IgD-negative memory B cell (primary cell): Measurements from ENCODE around the gene KRTAP10-6. TPM values are rescaled to one million over a fixed set of nuclear protein-coding genes. Genes with fewer than 3 reads are reported as not detected.
"Not testable (repeated sequence)": the region's sequence is repeated elsewhere in the genome, so short reads cannot be mapped to it uniquely, and the experiment has no call there.

ENCODE experiments used
- H3K27ac Mint-ChIP-seq, 3 donors: one replicate each; pipeline ENCODE4 v1.8.0; 2020 to 2022; ENCODE audit warnings: mild to moderate bottlenecking in 3 of 3, mixed read lengths in 3 of 3, moderate library complexity in 1 of 3
- H3K27me3 Mint-ChIP-seq: one replicate; pipeline ENCODE4 v1.8.0; 2021; ENCODE audit warnings: mixed read lengths
- H3K36me3 Mint-ChIP-seq: one replicate; pipeline ENCODE4 v1.8.0; 2020; ENCODE audit warnings: mild to moderate bottlenecking, mixed read lengths
- H3K4me1 Mint-ChIP-seq, 3 donors: one replicate each; pipeline ENCODE4 v1.8.0; 2020 to 2022; ENCODE audit warnings: mixed read lengths in 3 of 3, mild to moderate bottlenecking in 1 of 3
- H3K4me3 Mint-ChIP-seq, 4 donors: one replicate each; pipeline ENCODE4 v1.8.0; 2020 to 2022; ENCODE audit warnings: mild to moderate bottlenecking in 4 of 4, mixed read lengths in 4 of 4, moderate library complexity in 3 of 4
- H3K9me3 Mint-ChIP-seq, 3 donors: one replicate each; pipeline ENCODE4 v1.8.0; 2020 to 2021; ENCODE audit warnings: mixed read lengths in 3 of 3, mild to moderate bottlenecking in 1 of 3
- polyA plus RNA-seq: library from polyadenylated mRNA; unstranded; fragments of 300-500 nt; fragmentation: Illumina TruSeq; gene quantifications from one replicate; pipeline ENCODE4 v1.2.3, GENCODE V29; 2021

KRTAP10-6 gene
- polyA plus RNA-seq, 1 donor from 2014 or later, result not detected

GRCh38 chr21:44612669-44613229 is 20.4 kb upstream of the KRTAP10-6 start:
- Mint-ChIP-seq H3K9me3 (peaks cover 5 to 26% (median 17%) of the 10 kb centered on the region in 3 donors), H3K27me3 (peaks cover 3% of the 10 kb centered on the region), H3K27ac (no peak overlapping the region), H3K36me3 (no peaks in the 10 kb centered on the region), H3K4me3 (peak overlapping the region in 1 of 4 donors; percentile 64), H3K4me1 (no peaks in the 10 kb centered on the region)

DNA sequence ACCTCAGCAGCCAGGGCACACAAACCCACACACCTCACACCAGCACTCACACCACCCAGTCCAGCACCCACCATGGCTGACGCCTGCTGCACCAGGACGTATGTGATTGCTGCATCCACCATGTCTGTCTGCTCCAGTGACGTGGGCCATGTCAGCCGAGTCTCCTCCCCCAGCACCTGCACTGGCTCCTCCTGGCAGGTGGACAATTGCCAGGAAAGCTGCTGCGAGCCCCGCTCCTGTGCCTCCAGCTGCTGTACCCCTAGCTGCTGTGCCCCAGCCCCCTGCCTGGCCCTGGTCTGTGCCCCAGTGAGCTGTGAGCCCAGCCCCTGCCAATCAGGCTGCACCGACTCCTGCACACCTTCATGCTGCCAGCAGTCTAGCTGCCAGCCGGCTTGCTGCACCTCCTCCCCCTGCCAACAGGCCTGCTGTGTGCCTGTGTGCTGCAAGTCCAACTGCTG is 19.8 kb upstream of the KRTAP10-6 start, which contains the start of gene KRTAP10-8:
Gene KRTAP10-8 (plus strand): TSS at position 51 of the 458 bp plus-strand sequence. CDS start 22 bp downstream, at position 73.
- Mint-ChIP-seq H3K27me3 (peaks cover 4% of the 10 kb centered on the region), H3K9me3 (peaks cover 6 to 27% (median 17%) of the 10 kb centered on the region in 3 donors), H3K4me3 (no peak within 1 kb of the TSS)

DNA sequence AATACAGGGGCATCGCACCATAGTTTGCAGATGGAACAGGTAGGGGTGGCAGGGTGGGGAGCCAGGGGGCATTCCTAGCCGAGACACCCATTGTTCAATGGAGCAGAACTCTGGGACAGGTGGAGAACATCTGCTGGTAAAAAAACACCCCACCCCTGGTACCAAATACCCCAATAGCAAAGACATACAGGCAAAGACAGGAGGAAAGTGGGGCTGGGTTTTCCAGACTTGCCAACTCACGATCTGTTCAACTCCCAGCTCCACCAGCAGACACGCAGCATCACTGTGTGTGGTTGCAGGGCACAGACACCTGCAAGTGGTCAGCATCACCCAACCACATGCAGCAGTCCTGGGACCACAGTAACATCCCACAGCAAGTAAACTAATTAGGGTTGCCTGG is 19.2 kb upstream of the KRTAP10-6 start:
- Mint-ChIP-seq H3K27ac (no peak overlapping the region), H3K27me3 (peaks cover 7% of the 10 kb centered on the region), H3K36me3 (no peaks in the 10 kb centered on the region), H3K4me1 (no peaks in the 10 kb centered on the region), H3K9me3 (peaks cover 8 to 27% (median 18%) of the 10 kb centered on the region in 3 donors), H3K4me3 (no peak overlapping the region)

More for the DNA sequence above, 19.8 kb upstream of the KRTAP10-6 start, which contains the start of gene KRTAP10-8:
- Mint-ChIP-seq H3K36me3 (no peaks in the 10 kb centered on the region), H3K27ac (no peak within 1 kb of the TSS), H3K4me1 (no peaks in the 10 kb centered on the region)

- H3K27ac Mint-ChIP-seq, H3K27me3 Mint-ChIP-seq, H3K4me3 Mint-ChIP-seq, H3K36me3 Mint-ChIP-seq, H3K4me1 Mint-ChIP-seq: not testable (repeated sequence)
- peaks cover 10 to 27% (median 21%) of the 10 kb centered on the region in 3 donors for H3K9me3 Mint-ChIP-seq
Measured at GRCh38 chr21:44610157-44610843, 18.0 kb upstream of the KRTAP10-6 start.

DNA sequence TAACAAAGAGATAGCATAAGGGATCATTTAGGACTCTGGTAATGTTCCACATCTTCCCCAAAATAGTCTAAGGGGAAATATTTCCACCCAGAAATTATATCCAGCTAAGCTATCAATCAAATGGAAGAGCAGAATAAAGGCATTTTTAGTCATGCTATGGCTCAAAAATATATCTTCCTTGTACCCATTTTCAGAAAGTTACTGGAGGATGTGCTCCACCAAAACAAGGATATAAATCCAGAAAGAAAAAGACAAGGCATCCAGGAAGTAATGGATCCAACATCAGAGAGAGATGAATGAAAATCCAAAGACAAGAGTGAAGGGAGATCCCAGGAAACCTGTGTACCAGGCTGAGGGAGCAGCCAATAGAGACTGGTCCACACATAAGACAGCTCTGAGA is 16.9 kb upstream of the KRTAP10-6 start:
- H3K36me3 Mint-ChIP-seq, result no peaks in the 10 kb centered on the region
- H3K9me3 Mint-ChIP-seq, result peaks cover 12 to 32% (median 21%) of the 10 kb centered on the region in 3 donors
- peak overlapping the region in 1 of 3 donors; percentile 12 for H3K27ac Mint-ChIP-seq
- H3K4me1 Mint-ChIP-seq, result no peaks in the 10 kb centered on the region
- peak overlapping the region in 1 of 4 donors; percentile 38 for H3K4me3 Mint-ChIP-seq
- peaks cover 12% of the 10 kb centered on the region for H3K27me3 Mint-ChIP-seq

DNA sequence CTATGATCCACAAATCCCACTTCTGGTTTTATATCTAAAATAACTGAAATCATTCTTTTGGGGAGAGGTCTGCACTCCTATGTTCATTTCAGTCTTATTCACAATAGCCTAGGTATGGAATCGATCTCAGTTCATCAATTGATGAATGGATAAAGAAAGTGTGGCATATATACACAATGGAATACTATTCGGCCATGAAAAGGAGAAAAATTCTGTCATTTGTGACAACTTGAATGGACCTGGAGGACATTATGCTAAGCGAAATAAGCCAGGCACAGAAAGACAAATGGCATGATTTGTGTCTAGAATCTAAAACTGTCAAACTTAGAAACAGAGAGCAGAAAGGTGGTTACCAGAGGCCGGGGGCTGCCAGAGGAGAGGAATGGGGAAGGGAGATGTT is 14.2 kb upstream of the KRTAP10-6 start:
- Mint-ChIP-seq H3K36me3 (no peaks in the 10 kb centered on the region), H3K4me1 (peaks cover 0 to 1% (median 0%) of the 10 kb centered on the region in 3 donors), H3K27me3 (peaks cover 21% of the 10 kb centered on the region), H3K27ac (no peak overlapping the region), H3K9me3 (peaks cover 15 to 31% (median 19%) of the 10 kb centered on the region in 3 donors), H3K4me3 (no peak overlapping the region)

- H3K4me1 Mint-ChIP-seq, result peaks cover 0 to 1% (median 0%) of the 10 kb centered on the region in 3 donors
- H3K9me3 Mint-ChIP-seq, result peaks cover 5 to 15% (median 12%) of the 10 kb centered on the region in 3 donors
- no peak overlapping the region for H3K4me3 Mint-ChIP-seq
- H3K36me3 Mint-ChIP-seq, result no peaks in the 10 kb centered on the region
- H3K27ac Mint-ChIP-seq, result no peak overlapping the region
- peaks cover 24% of the 10 kb centered on the region for H3K27me3 Mint-ChIP-seq
Measured at GRCh38 chr21:44603911-44604310, 11.6 kb upstream of the KRTAP10-6 start.

DNA sequence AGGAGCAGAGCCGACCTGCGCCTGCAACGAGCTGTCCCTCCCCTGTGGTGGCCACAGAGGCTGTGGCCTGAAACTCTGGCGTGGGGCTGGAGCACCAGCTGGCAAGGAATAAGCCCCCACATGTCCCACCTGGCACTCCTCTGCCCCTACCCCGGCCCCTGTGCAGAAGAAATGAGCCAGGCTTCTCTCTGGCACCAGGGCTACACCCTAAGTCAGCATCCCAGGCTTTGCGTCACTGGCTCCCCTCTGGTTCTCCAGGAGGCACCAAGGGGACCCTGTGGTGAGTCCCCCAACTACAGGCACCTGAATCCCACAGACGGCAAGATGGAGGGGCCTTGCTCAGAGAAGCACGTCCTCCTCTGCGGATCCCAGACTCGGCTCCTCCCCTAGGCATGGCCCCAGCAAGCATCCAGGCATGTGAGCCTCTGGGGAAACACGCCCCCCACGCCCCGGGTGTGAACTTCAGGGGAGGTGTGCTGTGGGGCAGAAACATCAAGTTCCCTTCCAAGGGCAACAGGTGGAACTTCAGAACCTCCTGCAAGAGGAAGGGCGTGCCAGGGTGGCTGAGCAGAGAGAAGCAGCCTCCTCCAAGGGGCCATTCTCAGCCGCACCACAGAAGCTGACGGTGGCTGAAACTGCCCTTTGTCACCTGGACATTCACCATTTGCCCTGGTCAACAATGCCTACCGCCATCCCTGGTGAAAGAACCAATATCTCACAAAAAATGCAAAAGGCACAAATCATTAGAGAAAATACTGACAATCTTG is 11.0 kb upstream of the KRTAP10-6 start:
- Mint-ChIP-seq H3K4me3 (no peak overlapping the region), H3K27me3 (peaks cover 24% of the 10 kb centered on the region), H3K9me3 (peaks cover 4 to 18% (median 13%) of the 10 kb centered on the region in 3 donors), H3K27ac (no peak overlapping the region), H3K4me1 (peaks cover 0 to 1% (median 0%) of the 10 kb centered on the region in 3 donors), H3K36me3 (peaks cover 2% of the 10 kb centered on the region)

GRCh38 chr21:44602463-44602850 is 10.2 kb upstream of the KRTAP10-6 start:
- Mint-ChIP-seq H3K27ac (no peak overlapping the region), H3K36me3 (peaks cover 2% of the 10 kb centered on the region), H3K27me3 (peaks cover 24% of the 10 kb centered on the region), H3K4me1 (peaks cover 0 to 1% (median 0%) of the 10 kb centered on the region in 3 donors), H3K9me3 (peaks cover 4 to 11% (median 11%) of the 10 kb centered on the region in 3 donors), H3K4me3 (no peak overlapping the region)

GRCh38 chr21:44601596-44602462 is 9.5 kb upstream of the KRTAP10-6 start:
- Mint-ChIP-seq H3K27ac (no peak overlapping the region), H3K9me3 (peaks cover 4 to 11% (median 11%) of the 10 kb centered on the region in 3 donors), H3K4me3 (no peak overlapping the region), H3K27me3 (peaks cover 23% of the 10 kb centered on the region), H3K36me3 (peaks cover 2% of the 10 kb centered on the region), H3K4me1 (peaks cover 0 to 1% (median 0%) of the 10 kb centered on the region in 3 donors)

GRCh38 chr21:44601091-44601490 is 8.8 kb upstream of the KRTAP10-6 start:
- H3K27ac Mint-ChIP-seq, H3K4me3 Mint-ChIP-seq, H3K4me1 Mint-ChIP-seq, H3K36me3 Mint-ChIP-seq: not testable (repeated sequence)
- peaks cover 0 to 11% (median 7%) of the 10 kb centered on the region in 3 donors for H3K9me3 Mint-ChIP-seq
- H3K27me3 Mint-ChIP-seq, result peaks cover 17% of the 10 kb centered on the region

DNA sequence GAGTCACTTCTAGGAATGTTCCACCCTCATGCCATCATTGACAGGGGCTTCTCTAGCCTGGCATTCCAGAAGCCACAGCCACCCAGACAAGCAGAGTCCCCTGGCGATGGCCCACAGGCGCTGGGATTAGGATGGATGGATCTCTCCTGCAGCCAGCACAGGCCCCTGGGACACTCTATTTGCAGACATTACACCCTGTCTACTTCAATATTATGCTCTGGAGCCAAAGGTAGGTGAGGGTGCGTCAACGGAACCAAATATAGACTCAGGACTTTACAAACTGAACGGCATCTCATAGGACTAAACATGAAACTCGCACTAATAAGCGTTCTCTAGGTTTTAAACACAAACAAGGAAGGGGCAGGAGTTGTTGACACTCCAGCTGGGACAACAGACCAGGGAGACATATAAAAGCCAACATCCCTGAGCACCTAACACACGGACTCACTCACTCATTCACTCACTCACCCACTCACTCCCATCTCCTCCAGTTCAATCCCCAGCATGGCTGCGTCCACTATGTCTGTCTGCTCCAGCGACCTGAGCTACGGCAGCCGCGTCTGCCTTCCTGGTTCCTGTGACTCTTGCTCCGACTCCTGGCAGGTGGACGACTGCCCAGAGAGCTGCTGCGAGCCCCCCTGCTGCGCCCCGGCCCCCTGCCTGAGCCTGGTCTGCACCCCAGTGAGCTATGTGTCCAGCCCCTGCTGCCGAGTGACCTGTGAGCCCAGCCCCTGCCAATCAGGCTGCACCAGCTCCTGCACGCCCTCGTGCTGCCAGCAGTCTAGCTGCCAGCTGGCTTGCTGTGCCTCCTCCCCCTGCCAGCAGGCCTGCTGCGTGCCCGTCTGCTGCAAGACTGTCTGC is 8.0 kb upstream of the KRTAP10-6 start, which contains the start of gene KRTAP10-7:
Gene KRTAP10-7 (plus strand): TSS at position 480 of the 861 bp plus-strand sequence. CDS start 25 bp downstream, at position 505.
- not testable (repeated sequence) for H3K27ac Mint-ChIP-seq, H3K4me3 Mint-ChIP-seq, H3K36me3 Mint-ChIP-seq, H3K4me1 Mint-ChIP-seq
- H3K27me3 Mint-ChIP-seq, result peaks cover 17% of the 10 kb centered on the region
- peaks cover 0 to 11% (median 7%) of the 10 kb centered on the region in 3 donors for H3K9me3 Mint-ChIP-seq

- Mint-ChIP-seq H3K4me3 (no peak overlapping the region), H3K4me1 (peaks cover 0 to 1% (median 0%) of the 10 kb centered on the region in 3 donors), H3K27ac (no peak overlapping the region), H3K36me3 (peaks cover 2% of the 10 kb centered on the region), H3K27me3 (peaks cover 15% of the 10 kb centered on the region), H3K9me3 (peaks cover 0 to 7% (median 4%) of the 10 kb centered on the region in 3 donors)
Measured at GRCh38 chr21:44599264-44600029, 7.1 kb upstream of the KRTAP10-6 start.
